HUES48 (cell line): ENCODE measurements around the gene ETHE1.

Experiments used
- H3K27ac ChIP-seq: one replicate; pipeline ENCODE4 v1.7.0; 2013; ENCODE audit warnings: low read depth, low read length, inconsistent platforms
- H3K27me3 ChIP-seq: 2 replicates; pipeline ENCODE4 v1.6.1; 2013; ENCODE audit warnings: mild to moderate bottlenecking, low read length; ENCODE audit not compliant: control insufficient read depth, insufficient read depth
- H3K36me3 ChIP-seq: 2 replicates; pipeline ENCODE4 v1.6.1; 2013; ENCODE audit warnings: low read length; ENCODE audit not compliant: control insufficient read depth, insufficient read depth
- H3K4me1 ChIP-seq: 2 replicates; pipeline ENCODE4 v1.6.1; 2013; ENCODE audit warnings: mild to moderate bottlenecking, low read length; ENCODE audit not compliant: control insufficient read depth, insufficient read depth
- H3K4me3 ChIP-seq: 2 replicates; pipeline ENCODE4 v1.5.1; 2013; ENCODE audit warnings: mild to moderate bottlenecking, low read depth, low read length
- H3K9ac ChIP-seq: 2 replicates; pipeline ENCODE4 v1.6.1; 2013; ENCODE audit warnings: mild to moderate bottlenecking, low read depth, low read length, moderate library complexity
- H3K9me3 ChIP-seq: 2 replicates; pipeline ENCODE4 v1.6.1; 2013; ENCODE audit warnings: low read length; ENCODE audit not compliant: control insufficient read depth, insufficient read depth

The ETHE1 gene

DNA sequence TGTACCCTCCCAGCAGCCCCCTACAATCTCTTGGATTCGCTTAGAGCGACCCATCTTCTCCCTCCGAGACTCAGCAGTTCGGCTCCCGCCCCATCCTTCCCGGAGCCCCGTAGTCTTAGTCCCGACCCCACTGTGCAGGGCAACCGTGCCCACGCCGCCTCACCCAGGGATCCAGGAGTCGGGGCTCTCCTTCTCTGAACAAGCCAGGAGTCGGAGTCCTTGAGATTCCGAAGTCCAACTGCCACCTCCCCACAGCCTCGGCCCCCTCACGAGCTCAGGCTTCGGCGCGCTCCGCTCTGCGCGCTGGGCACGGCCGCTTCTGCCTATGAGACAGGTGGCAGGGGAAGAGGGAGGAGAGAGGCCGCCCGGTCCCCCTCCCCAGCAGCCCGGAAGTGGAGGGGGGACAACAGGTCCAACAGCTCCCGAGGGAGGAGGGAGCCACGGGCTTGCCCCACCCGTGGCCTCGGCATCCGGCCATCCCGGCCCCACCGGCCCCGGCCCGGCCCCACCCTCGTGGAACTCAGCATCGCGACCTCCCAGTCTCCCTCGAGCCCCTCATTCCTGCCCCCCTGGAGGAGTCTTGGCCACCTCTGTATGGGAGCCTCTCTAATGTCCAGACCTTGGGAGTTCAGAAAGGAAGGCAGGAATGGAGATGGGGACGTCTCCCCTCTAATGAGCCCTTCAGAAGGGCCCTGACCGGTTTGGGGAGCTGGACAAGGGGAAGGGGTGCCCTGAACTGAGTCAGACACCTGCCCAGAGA, 22.4 kb downstream of the ETHE1 start, which contains the start of gene PHLDB3:
PHLDB3 (minus strand) TSS at position 321 of the 760 bp plus-strand sequence. CDS start 628 bp downstream, outside the sequence.
- no peaks in the 10 kb centered on the region for H3K9me3 ChIP-seq
- H3K4me3 ChIP-seq: peak within 1 kb of the TSS; percentile 78
- H3K27me3 ChIP-seq: peaks cover 14% of the 10 kb centered on the region
- H3K27ac ChIP-seq: no peak within 1 kb of the TSS
- peak within 1 kb of the TSS; percentile 1; the same call in 1 of the 2 replicates for H3K9ac ChIP-seq
- H3K36me3 ChIP-seq: peaks cover 8% of the 10 kb centered on the region; the same call in 1 of the 2 replicates
- H3K4me1 ChIP-seq: no peaks in the 10 kb centered on the region; the same call in 1 of the 2 replicates

- H3K4me1 ChIP-seq: no peaks in the 10 kb centered on the region; the same call in 1 of the 2 replicates
Observed at GRCh38 chr19:43503501-43504425, 23.2 kb downstream of the ETHE1 start.

DNA sequence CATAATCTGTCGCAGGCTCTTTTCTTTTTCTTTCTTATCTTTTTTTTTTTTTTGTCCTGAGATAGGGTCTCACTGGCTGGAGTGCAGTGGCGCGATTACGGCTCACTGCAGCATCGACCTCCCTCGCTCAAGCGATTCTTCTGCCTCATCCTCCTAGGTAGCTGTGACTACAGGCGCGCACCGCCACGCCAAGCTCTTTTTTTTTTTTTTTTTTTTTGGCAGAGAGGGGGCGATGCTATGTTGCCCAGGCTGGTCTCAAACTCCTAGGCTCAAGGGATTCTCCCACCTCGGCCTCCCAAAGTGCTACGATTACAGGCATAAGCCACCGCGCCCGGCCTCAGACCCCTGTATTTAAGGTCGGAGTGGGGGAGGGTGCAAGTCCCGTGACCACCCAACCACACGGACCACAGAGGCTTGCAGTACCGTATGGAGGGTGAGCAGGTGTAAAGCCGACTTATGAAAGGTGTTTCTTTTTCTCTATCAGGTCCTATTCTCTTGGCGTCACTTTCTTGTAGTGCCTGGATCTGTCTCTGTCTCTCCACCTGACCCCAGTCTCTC, 24.5 kb downstream of the ETHE1 start:
- Histone ChIP-seq H3K27ac (no peak overlapping the region), H3K27me3 (peaks cover 14% of the 10 kb centered on the region)

More at GRCh38 chr19:43503501-43504425, 23.2 kb downstream of the ETHE1 start:
- Histone ChIP-seq H3K27me3 (peaks cover 14% of the 10 kb centered on the region), H3K36me3 (peaks cover 6% of the 10 kb centered on the region; the same call in 1 of the 2 replicates), H3K9ac (peak overlapping the region; percentile 1; the same call in 1 of the 2 replicates), H3K9me3 (no peaks in the 10 kb centered on the region), H3K27ac (no peak overlapping the region), H3K4me3 (peak overlapping the region; percentile 78)

GRCh38 chr19:43501661-43502418, 25.2 kb downstream of the ETHE1 start:
- Histone ChIP-seq H3K4me1 (no peaks in the 10 kb centered on the region; the same call in 1 of the 2 replicates), H3K36me3 (0 out of 2 replicates have a peak, but pooled peaks cover 4% of the 10 kb centered on the region), H3K27ac (no peak overlapping the region), H3K27me3 (peaks cover 14% of the 10 kb centered on the region), H3K4me3 (peak overlapping the region; percentile 53), H3K9me3 (no peaks in the 10 kb centered on the region), H3K9ac (no peak overlapping the region)

More for the DNA sequence above, 24.5 kb downstream of the ETHE1 start:
- H3K9me3 ChIP-seq: no peaks in the 10 kb centered on the region
- H3K4me1 ChIP-seq: no peaks in the 10 kb centered on the region; the same call in 1 of the 2 replicates
- H3K9ac ChIP-seq: no peak overlapping the region
- H3K4me3 ChIP-seq: 0 out of 2 replicates have a peak overlapping the region, but pooled peaks have one; percentile 53
- no peaks in the 10 kb centered on the region for H3K36me3 ChIP-seq

DNA sequence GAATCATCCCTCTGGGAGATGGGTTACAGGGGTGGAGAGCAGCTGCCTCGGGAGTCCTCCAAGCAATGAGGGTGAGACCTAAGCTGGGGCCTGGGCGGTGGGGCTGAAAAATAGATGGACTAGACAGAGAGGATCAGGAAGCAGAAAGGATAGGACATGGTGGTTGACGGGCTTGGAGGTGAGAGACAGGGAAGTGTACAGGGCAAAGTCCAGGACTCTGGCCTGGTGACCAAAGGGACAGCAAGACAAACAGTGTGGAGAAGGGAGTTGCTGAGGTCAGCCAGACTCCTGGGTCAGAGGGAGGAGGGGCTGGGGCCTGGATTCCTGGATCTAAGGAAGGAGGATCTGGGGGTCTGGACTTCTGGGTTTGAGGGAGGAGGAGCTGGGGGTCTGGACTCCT, 28.0 kb downstream of the ETHE1 start:
- no peaks in the 10 kb centered on the region for H3K4me1 ChIP-seq
- H3K9ac ChIP-seq: no peak overlapping the region
- no peak overlapping the region for H3K27ac ChIP-seq
- no peak overlapping the region for H3K4me3 ChIP-seq
- peaks cover 6% of the 10 kb centered on the region; the same call in 1 of the 2 replicates for H3K36me3 ChIP-seq
- peaks cover 14% of the 10 kb centered on the region for H3K27me3 ChIP-seq
- H3K9me3 ChIP-seq: no peaks in the 10 kb centered on the region

DNA sequence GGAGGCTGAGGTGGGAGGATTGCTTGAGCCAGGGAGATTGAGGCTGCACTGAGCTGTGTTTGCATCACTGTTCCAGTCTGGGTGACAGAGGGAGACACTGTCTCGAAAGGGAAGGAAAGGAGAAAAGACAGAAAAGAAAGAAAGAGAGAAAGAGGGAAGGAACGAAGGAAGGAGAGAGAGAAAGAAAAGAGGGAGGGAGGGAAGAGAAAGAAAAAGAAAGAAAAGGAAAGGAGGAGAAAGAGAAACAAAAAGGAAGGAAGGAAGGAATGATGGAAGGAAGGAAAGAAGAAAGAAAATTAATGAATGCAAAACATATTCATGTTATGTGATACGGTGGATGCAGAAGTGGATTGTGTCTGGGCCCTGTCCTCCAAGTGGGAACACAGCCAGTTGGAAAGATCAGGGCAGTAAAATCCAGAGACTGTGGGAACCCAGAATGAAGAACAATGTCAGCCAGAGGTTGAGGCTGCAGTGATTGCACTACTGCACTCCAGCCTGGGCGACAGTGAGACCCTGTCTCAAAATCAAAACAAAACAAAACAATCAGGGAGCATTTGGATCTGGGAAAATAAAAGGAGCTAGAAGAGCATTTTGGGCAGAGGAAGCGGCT, 28.7 kb downstream of the ETHE1 start:
- peaks cover 6% of the 10 kb centered on the region; the same call in 1 of the 2 replicates for H3K36me3 ChIP-seq
- no peaks in the 10 kb centered on the region for H3K4me1 ChIP-seq
- peaks cover 9% of the 10 kb centered on the region for H3K27me3 ChIP-seq
- no peak overlapping the region for H3K27ac ChIP-seq
- H3K9me3 ChIP-seq: no peaks in the 10 kb centered on the region
- no peak overlapping the region for H3K9ac ChIP-seq
- no peak overlapping the region for H3K4me3 ChIP-seq

DNA sequence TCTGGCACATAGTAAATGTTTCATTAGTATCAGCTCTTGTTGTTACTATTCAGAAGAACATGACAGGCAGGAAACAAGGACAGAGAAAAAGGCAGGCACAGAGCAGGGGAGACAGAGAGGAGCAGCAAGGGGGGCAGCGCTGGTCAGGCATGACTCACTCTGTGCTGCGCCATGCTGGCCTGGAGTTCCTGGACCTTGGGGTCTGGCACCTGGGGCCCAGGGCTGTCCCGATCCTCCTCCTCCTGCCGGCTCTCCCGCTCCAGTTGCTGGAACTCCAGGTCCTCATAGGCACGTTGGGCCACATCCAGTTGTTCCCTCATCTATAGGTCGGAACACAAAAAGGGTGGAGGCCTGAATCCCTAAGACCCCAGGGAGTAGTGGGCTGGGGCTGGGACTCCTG, 30.0 kb downstream of the ETHE1 start:
- Histone ChIP-seq H3K27ac (no peak overlapping the region), H3K36me3 (peaks cover 6% of the 10 kb centered on the region; the same call in 1 of the 2 replicates), H3K4me3 (no peak overlapping the region), H3K9me3 (no peaks in the 10 kb centered on the region), H3K27me3 (no peaks in the 10 kb centered on the region), H3K4me1 (no peaks in the 10 kb centered on the region), H3K9ac (no peak overlapping the region)

GRCh38 chr19:43495082-43495481, 31.9 kb downstream of the ETHE1 start:
- Histone ChIP-seq H3K9ac (no peak overlapping the region), H3K9me3 (no peaks in the 10 kb centered on the region), H3K4me1 (no peaks in the 10 kb centered on the region), H3K27ac (no peak overlapping the region), H3K27me3 (no peaks in the 10 kb centered on the region), H3K36me3 (peaks cover 6% of the 10 kb centered on the region; the same call in 1 of the 2 replicates), H3K4me3 (no peak overlapping the region)

DNA sequence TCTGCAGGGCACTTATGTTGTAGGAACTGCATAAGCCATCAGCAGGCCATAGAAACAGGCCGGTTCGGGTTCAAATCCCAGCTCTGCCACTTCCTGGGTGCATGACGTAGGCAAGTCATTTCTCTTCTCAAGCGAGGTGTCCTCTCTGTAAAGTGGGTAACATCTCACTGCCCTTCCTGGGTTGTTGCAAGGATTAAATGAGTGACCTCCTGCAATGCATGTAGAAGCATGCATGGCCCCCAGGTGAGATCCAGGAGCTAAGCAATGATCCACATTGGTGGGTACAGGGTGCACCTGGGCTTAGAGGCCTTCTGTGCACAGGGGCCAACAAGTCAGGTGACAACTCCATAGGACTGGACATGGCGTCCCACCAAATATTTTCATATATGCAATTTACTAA, 36.2 kb downstream of the ETHE1 start:
- H3K9me3 ChIP-seq: no peaks in the 10 kb centered on the region
- no peaks in the 10 kb centered on the region; the same call in 1 of the 2 replicates for H3K36me3 ChIP-seq
- no peak overlapping the region for H3K9ac ChIP-seq
- H3K4me1 ChIP-seq: no peaks in the 10 kb centered on the region
- H3K27ac ChIP-seq: no peak overlapping the region
- H3K4me3 ChIP-seq: no peak overlapping the region
- H3K27me3 ChIP-seq: no peaks in the 10 kb centered on the region
